CD14-positive monocyte (primary cell): Measurements from ENCODE around the gene CABLES2. TPM values are rescaled to one million over a fixed set of nuclear protein-coding genes. Genes with fewer than 3 reads are reported as not detected.

Experiments
- DNase-seq, 3 donors: peaks; one replicate each; pipeline ENCODE4 v3.0.0-alpha.2; 2011 to 2022
- H2AFZ ChIP-seq: 2 replicates; pipeline ENCODE4 v1.6.0; 2012; ENCODE audit warnings: mild to moderate bottlenecking, low read depth, low read length, inconsistent platforms; ENCODE audit not compliant: insufficient read depth, poor library complexity, severe bottlenecking
- H3K27ac ChIP-seq, 2 donors: 1 replicate in 1 of 2; 2 replicates in 1 of 2; pipeline ENCODE4 v1.5.1; 2012 to 2013; ENCODE audit warnings: low read length in 2 of 2, control low read depth in 1 of 2, inconsistent platforms in 1 of 2, low read depth in 1 of 2, mild to moderate bottlenecking in 1 of 2
- H3K27me3 ChIP-seq, 2 donors: one replicate each; pipeline versions ENCODE4 v1.6.0 to v1.6.1; 2011 to 2013; ENCODE audit warnings: low read length in 2 of 2; ENCODE audit not compliant: control insufficient read depth in 2 of 2, insufficient read depth in 2 of 2
- H3K36me3 ChIP-seq, 2 donors: replicated peaks in 1 of 2; 1 replicate in 1 of 2; 2 replicates in 1 of 2; pipeline versions ENCODE4 v1.5.1 to v1.6.1; 2012 to 2013; ENCODE audit warnings: low read length in 2 of 2, control low read depth in 1 of 2, inconsistent platforms in 1 of 2, mild to moderate bottlenecking in 1 of 2; ENCODE audit not compliant: insufficient read depth in 2 of 2, control insufficient read depth in 1 of 2
- H3K4me1 ChIP-seq, 2 donors: 1 replicate in 1 of 2; 2 replicates in 1 of 2; pipeline versions ENCODE4 v1.5.1 to v1.6.1; 2012 to 2013; ENCODE audit warnings: low read length in 2 of 2, control low read depth in 1 of 2, inconsistent platforms in 1 of 2, mild to moderate bottlenecking in 1 of 2, moderate library complexity in 1 of 2; ENCODE audit not compliant: insufficient read depth in 2 of 2, control insufficient read depth in 1 of 2
- H3K4me2 ChIP-seq: replicated peaks from 2 replicates; pipeline ENCODE3; 2012; ENCODE audit warnings: low read length, moderate library complexity, mild to moderate bottlenecking; ENCODE audit not compliant: poor library complexity, severe bottlenecking; ENCODE audit errors: extremely low read depth
- H3K4me3 ChIP-seq, 3 experiments: fragments of 200-600 bp in 1 of 3; sonication (generic) in 1 of 3; replicated peaks in 1 of 3; 1 replicate in 2 of 3; 2 replicates in 1 of 3; pipeline ENCODE4 v1.5.1; 2011 to 2013; ENCODE audit warnings: low read length in 3 of 3, mild to moderate bottlenecking in 3 of 3, control low read depth in 2 of 3, low read depth in 2 of 3, inconsistent platforms in 1 of 3, moderate library complexity in 1 of 3
- H3K79me2 ChIP-seq: 2 replicates; pipeline ENCODE4 v1.6.0; 2012; ENCODE audit warnings: mild to moderate bottlenecking, control low read depth, inconsistent platforms, low read length, moderate library complexity; ENCODE audit not compliant: insufficient read depth
- H3K9ac ChIP-seq: 2 replicates; pipeline ENCODE4 v1.6.0; 2017; ENCODE audit warnings: low read length, mild to moderate bottlenecking; ENCODE audit not compliant: insufficient read depth, poor library complexity, severe bottlenecking
- H3K9me3 ChIP-seq, 2 donors: replicated peaks in 1 of 2; 1 replicate in 1 of 2; 2 replicates in 1 of 2; pipeline versions ENCODE4 v1.5.1 to v1.6.1; 2012 to 2013; ENCODE audit warnings: low read length in 2 of 2, control low read depth in 1 of 2; ENCODE audit not compliant: control insufficient read depth in 1 of 2, insufficient read depth in 1 of 2
- H4K20me1 ChIP-seq: 2 replicates; pipeline ENCODE4 v1.6.0; 2012; ENCODE audit warnings: mild to moderate bottlenecking, low read length, control low read depth, moderate library complexity; ENCODE audit not compliant: insufficient read depth
- H3K27ac Mint-ChIP-seq, 7 donors: one replicate each; pipeline ENCODE4 v1.8.0; 2020; ENCODE audit warnings: mild to moderate bottlenecking in 7 of 7, mixed read lengths in 7 of 7, moderate library complexity in 6 of 7, inconsistent platforms in 2 of 7
- H3K27me3 Mint-ChIP-seq, 3 donors: one replicate each; pipeline ENCODE4 v1.8.0; 2021 to 2022; ENCODE audit warnings: low read depth in 3 of 3, mild to moderate bottlenecking in 3 of 3, mixed read lengths in 3 of 3, moderate library complexity in 3 of 3, inconsistent platforms in 1 of 3
- H3K36me3 Mint-ChIP-seq, 2 donors: one replicate each; pipeline ENCODE4 v1.8.0; 2020; ENCODE audit warnings: mixed read lengths in 2 of 2, inconsistent platforms in 1 of 2, mild to moderate bottlenecking in 1 of 2
- H3K4me1 Mint-ChIP-seq: one replicate; pipeline ENCODE4 v1.8.0; 2020; ENCODE audit warnings: mild to moderate bottlenecking, mixed read lengths
- H3K4me3 Mint-ChIP-seq, 2 donors: one replicate each; pipeline ENCODE4 v1.8.0; 2020; ENCODE audit warnings: mild to moderate bottlenecking in 2 of 2, mixed read lengths in 2 of 2, moderate library complexity in 1 of 2
- H3K9me3 Mint-ChIP-seq, 7 donors: one replicate each; pipeline ENCODE4 v1.8.0; 2020 to 2022; ENCODE audit warnings: mixed read lengths in 7 of 7, mild to moderate bottlenecking in 6 of 7, moderate library complexity in 6 of 7, inconsistent platforms in 2 of 7
- WGBS: methylation state at CpG from one replicate; pipeline ENCODE4 v1.1.5; 2013; ENCODE audit warnings: missing lambda C conversion rate; ENCODE audit not compliant: insufficient coverage; 5-methylcytosine and 5-hydroxymethylcytosine counted together
- intact Hi-C, 2 donors: fragments of 100-400 bp; cut with micrococcal nuclease; formaldehyde crosslinking; loops; one replicate each; pipeline versions ENCODE4 v1.15.0 to v1.15.1; 2023
- polyA plus RNA-seq, 3 donors: library from polyadenylated mRNA; depleted of rRNA in 1 of 3; unstranded in 2 of 3; stranded (reverse) in 1 of 3; fragments of 300-500 nt in 2 of 3; fragments of >200 nt in 1 of 3; fragmentation: Illumina TruSeq in 2 of 3; gene quantifications; 1 replicate in 2 of 3; 2 replicates in 1 of 3; pipeline ENCODE4 v1.2.3, GENCODE V29; 2012 to 2021
- TF ChIP-seq, protein P1 (sequence below): fragments of 200-600 bp; IDR thresholded peaks from one replicate; pipeline ENCODE4 v1.8.0; 2022; ENCODE audit warnings: antibody characterized with exemption, mild to moderate bottlenecking

Gene CABLES2
- polyA plus RNA-seq, 3 donors, result 0.60 to 4.0 (median 0.61) TPM

- Histone ChIP-seq H3K9me3 (peaks cover 0 to 5% of the 10 kb centered on the region in 2 donors), H3K4me1 (no peaks in the 10 kb centered on the region), H4K20me1 (no peaks in the 10 kb centered on the region), H2AFZ (no peak overlapping the region), H3K4me3 (no peak overlapping the region), H3K9ac (no peak overlapping the region), H3K27ac (no peak overlapping the region), H3K27me3 (no peaks in the 10 kb centered on the region), H3K79me2 (no peaks in the 10 kb centered on the region), H3K4me2 (no peak overlapping the region), H3K36me3 (no peaks in the 10 kb centered on the region)
- intact Hi-C loops, result no loop called here
- 78% methylated on average over 7 of the region's 9 CpGs for WGBS
- Mint-ChIP-seq H3K27me3 (peaks cover 2 to 11% (median 4%) of the 10 kb centered on the region in 3 donors), H3K27ac (no peak overlapping the region), H3K4me1 (no peaks in the 10 kb centered on the region), H3K9me3 (peaks cover 0 to 4% (median 0%) of the 10 kb centered on the region in 7 donors), H3K36me3 (no peaks in the 10 kb centered on the region), H3K4me3 (no peak overlapping the region)
- TF ChIP-seq, protein P1, sequence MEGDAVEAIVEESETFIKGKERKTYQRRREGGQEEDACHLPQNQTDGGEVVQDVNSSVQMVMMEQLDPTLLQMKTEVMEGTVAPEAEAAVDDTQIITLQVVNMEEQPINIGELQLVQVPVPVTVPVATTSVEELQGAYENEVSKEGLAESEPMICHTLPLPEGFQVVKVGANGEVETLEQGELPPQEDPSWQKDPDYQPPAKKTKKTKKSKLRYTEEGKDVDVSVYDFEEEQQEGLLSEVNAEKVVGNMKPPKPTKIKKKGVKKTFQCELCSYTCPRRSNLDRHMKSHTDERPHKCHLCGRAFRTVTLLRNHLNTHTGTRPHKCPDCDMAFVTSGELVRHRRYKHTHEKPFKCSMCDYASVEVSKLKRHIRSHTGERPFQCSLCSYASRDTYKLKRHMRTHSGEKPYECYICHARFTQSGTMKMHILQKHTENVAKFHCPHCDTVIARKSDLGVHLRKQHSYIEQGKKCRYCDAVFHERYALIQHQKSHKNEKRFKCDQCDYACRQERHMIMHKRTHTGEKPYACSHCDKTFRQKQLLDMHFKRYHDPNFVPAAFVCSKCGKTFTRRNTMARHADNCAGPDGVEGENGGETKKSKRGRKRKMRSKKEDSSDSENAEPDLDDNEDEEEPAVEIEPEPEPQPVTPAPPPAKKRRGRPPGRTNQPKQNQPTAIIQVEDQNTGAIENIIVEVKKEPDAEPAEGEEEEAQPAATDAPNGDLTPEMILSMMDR, result no peak
- DNase-seq, result no peak
Measured at GRCh38 chr20:62419759-62420158, 12.7 kb upstream of the CABLES2 start.

- H3K4me2 ChIP-seq, result no peak overlapping the region
- no peaks in the 10 kb centered on the region for H3K4me1 Mint-ChIP-seq
- H3K9me3 ChIP-seq, result peaks cover 0 to 5% of the 10 kb centered on the region in 2 donors
- H3K4me3 Mint-ChIP-seq, result no peak overlapping the region
- TF ChIP-seq, protein P1, result no peak
- no peaks in the 10 kb centered on the region for H3K36me3 ChIP-seq
- no peaks in the 10 kb centered on the region for H3K79me2 ChIP-seq
- H3K27ac Mint-ChIP-seq, result no peak overlapping the region
- no peak for DNase-seq
- intact Hi-C loops, result no loop called here
- H3K27me3 Mint-ChIP-seq, result peaks cover 2 to 11% (median 2%) of the 10 kb centered on the region in 3 donors
- no peak overlapping the region for H3K4me3 ChIP-seq
- no peaks in the 10 kb centered on the region for H3K4me1 ChIP-seq
- WGBS, result 88% methylated on average over 17 of the region's 19 CpGs
- no peak overlapping the region for H3K27ac ChIP-seq
- no peaks in the 10 kb centered on the region for H4K20me1 ChIP-seq
- H3K27me3 ChIP-seq, result no peaks in the 10 kb centered on the region
- H3K9ac ChIP-seq, result no peak overlapping the region
- no peaks in the 10 kb centered on the region for H3K36me3 Mint-ChIP-seq
- H2AFZ ChIP-seq, result no peak overlapping the region
- H3K9me3 Mint-ChIP-seq, result peaks cover 0 to 4% (median 0%) of the 10 kb centered on the region in 7 donors
Measured at GRCh38 chr20:62418709-62419487, 11.8 kb upstream of the CABLES2 start.
